ENCODE data around the gene CREB3L4. TPM values are rescaled to one million over a fixed set of nuclear protein-coding genes. Genes with fewer than 3 reads are reported as not detected.

Gene CREB3L4
- total and polyA plus RNA-seq, 2 of the 13 experiments (the other 11 are each of a cell fraction or from before 2014, with no cell fraction given), result 9.9 to 18.7 TPM

DNA sequence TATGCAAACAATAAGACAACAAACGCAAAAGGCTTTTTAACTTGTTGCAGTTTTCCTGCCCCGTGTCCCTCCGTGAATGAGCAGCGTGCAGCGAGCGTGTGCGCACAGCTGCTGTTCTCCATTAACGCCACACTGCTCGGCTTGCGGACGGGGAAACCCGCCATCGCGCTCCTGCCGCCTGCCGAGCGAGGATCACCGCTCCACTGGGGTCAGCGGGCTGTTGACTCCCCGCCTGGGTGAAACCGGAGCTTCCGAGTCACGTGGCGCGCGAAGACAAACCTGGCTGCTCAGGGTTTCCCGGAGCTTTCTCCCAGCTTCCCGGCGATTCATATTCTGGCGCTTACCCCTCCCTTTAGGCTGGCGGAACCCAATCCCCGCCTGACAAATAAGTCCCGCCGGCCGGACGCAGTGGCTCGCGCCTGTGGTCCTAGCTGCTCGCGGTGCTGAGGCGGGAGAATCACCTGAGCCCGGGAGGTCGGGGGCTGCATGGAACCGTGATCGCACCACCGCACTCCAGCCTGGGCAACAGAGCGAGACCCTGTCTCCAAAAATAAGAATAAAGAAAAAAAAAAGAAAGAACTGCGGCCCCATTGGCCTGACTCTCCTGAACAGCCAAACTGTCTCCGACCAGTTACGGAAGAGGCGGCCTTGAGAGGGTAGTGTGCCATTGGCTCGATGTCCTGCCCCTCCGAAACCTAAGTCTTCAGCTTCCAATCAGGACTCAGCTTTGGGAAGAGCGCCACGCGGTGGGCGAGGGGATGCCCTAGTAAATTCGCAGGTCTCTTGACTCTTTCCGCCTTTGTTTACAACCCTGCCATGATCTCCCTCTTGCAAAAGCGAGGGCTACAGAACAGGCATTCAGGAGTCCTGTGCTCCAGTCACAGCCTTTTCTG, at the start of gene CREB3L4 (continued):
- TF ChIP-seq, protein P1, sequence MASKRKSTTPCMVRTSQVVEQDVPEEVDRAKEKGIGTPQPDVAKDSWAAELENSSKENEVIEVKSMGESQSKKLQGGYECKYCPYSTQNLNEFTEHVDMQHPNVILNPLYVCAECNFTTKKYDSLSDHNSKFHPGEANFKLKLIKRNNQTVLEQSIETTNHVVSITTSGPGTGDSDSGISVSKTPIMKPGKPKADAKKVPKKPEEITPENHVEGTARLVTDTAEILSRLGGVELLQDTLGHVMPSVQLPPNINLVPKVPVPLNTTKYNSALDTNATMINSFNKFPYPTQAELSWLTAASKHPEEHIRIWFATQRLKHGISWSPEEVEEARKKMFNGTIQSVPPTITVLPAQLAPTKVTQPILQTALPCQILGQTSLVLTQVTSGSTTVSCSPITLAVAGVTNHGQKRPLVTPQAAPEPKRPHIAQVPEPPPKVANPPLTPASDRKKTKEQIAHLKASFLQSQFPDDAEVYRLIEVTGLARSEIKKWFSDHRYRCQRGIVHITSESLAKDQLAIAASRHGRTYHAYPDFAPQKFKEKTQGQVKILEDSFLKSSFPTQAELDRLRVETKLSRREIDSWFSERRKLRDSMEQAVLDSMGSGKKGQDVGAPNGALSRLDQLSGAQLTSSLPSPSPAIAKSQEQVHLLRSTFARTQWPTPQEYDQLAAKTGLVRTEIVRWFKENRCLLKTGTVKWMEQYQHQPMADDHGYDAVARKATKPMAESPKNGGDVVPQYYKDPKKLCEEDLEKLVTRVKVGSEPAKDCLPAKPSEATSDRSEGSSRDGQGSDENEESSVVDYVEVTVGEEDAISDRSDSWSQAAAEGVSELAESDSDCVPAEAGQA (IDR thresholded peaks at IDR 0.05; ENCODE audit: low read depth), result 0 out of 2 replicates have a peak, but pooled peaks have one; percentile 34
- TF ChIP-seq, protein P1 (CRISPR knock-in tag; IDR thresholded peaks at IDR 0.05; ENCODE audit: borderline replicate concordance), result no peak
- TF ChIP-seq, protein P2, sequence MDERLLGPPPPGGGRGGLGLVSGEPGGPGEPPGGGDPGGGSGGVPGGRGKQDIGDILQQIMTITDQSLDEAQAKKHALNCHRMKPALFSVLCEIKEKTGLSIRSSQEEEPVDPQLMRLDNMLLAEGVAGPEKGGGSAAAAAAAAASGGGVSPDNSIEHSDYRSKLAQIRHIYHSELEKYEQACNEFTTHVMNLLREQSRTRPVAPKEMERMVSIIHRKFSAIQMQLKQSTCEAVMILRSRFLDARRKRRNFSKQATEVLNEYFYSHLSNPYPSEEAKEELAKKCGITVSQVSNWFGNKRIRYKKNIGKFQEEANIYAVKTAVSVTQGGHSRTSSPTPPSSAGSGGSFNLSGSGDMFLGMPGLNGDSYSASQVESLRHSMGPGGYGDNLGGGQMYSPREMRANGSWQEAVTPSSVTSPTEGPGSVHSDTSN (CRISPR knock-in tag; IDR thresholded peaks at IDR 0.05), result peak; percentile 95
- TF ChIP-seq BRCA1 (CRISPR knock-in tag; IDR thresholded peaks at IDR 0.05), result 0 out of 2 replicates have a peak, but pooled peaks have one; percentile 84
- TF ChIP-seq ZNF556 (CRISPR knock-in tag; IDR thresholded peaks at IDR 0.05; ENCODE audit: borderline replicate concordance), result peak; percentile 53; the same call in 1 of the 2 replicates
- TF ChIP-seq, protein P3, sequence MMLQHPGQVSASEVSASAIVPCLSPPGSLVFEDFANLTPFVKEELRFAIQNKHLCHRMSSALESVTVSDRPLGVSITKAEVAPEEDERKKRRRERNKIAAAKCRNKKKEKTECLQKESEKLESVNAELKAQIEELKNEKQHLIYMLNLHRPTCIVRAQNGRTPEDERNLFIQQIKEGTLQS (CRISPR knock-in tag; IDR thresholded peaks at IDR 0.05), result no peak
- TF ChIP-seq ZFY (CRISPR knock-in tag; IDR thresholded peaks at IDR 0.05), result peak; percentile 74
- TF ChIP-seq, protein P4, sequence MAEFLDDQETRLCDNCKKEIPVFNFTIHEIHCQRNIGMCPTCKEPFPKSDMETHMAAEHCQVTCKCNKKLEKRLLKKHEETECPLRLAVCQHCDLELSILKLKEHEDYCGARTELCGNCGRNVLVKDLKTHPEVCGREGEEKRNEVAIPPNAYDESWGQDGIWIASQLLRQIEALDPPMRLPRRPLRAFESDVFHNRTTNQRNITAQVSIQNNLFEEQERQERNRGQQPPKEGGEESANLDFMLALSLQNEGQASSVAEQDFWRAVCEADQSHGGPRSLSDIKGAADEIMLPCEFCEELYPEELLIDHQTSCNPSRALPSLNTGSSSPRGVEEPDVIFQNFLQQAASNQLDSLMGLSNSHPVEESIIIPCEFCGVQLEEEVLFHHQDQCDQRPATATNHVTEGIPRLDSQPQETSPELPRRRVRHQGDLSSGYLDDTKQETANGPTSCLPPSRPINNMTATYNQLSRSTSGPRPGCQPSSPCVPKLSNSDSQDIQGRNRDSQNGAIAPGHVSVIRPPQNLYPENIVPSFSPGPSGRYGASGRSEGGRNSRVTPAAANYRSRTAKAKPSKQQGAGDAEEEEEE (CRISPR knock-in tag; IDR thresholded peaks at IDR 0.05; ENCODE audit: borderline replicate concordance), result peak; percentile 81; the same call in 1 of the 2 replicates
- peak; percentile 4; the same call in 1 of the 2 replicates for TF ChIP-seq CEBPG (CRISPR knock-in tag; IDR thresholded peaks at IDR 0.05)
- TF ChIP-seq, protein P5, sequence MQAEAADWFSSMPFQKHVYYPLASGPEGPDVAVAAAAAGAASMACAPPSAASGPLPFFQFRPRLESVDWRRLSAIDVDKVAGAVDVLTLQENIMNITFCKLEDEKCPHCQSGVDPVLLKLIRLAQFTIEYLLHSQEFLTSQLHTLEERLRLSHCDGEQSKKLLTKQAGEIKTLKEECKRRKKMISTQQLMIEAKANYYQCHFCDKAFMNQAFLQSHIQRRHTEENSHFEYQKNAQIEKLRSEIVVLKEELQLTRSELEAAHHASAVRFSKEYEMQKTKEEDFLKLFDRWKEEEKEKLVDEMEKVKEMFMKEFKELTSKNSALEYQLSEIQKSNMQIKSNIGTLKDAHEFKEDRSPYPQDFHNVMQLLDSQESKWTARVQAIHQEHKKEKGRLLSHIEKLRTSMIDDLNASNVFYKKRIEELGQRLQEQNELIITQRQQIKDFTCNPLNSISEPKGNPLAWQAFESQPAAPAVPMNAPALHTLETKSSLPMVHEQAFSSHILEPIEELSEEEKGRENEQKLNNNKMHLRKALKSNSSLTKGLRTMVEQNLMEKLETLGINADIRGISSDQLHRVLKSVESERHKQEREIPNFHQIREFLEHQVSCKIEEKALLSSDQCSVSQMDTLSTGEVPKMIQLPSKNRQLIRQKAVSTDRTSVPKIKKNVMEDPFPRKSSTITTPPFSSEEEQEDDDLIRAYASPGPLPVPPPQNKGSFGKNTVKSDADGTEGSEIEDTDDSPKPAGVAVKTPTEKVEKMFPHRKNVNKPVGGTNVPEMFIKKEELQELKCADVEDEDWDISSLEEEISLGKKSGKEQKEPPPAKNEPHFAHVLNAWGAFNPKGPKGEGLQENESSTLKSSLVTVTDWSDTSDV (CRISPR knock-in tag; IDR thresholded peaks at IDR 0.05), result no peak; the same call in 1 of the 2 replicates
- TF ChIP-seq ZBTB38 (CRISPR knock-in tag; IDR thresholded peaks at IDR 0.05), result peak; percentile 78; the same call in 1 of the 2 replicates
- no peak for TF ChIP-seq MZF1 (CRISPR knock-in tag; IDR thresholded peaks at IDR 0.05; ENCODE audit: borderline replicate concordance)
- peak; percentile 79 for TF ChIP-seq ZFX (CRISPR knock-in tag; IDR thresholded peaks at IDR 0.05; ENCODE audit: low read depth)
- TF ChIP-seq, protein P6, sequence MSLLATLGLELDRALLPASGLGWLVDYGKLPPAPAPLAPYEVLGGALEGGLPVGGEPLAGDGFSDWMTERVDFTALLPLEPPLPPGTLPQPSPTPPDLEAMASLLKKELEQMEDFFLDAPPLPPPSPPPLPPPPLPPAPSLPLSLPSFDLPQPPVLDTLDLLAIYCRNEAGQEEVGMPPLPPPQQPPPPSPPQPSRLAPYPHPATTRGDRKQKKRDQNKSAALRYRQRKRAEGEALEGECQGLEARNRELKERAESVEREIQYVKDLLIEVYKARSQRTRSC (CRISPR knock-in tag; IDR thresholded peaks at IDR 0.05; ENCODE audit: low read depth), result peak; percentile 22; the same call in 1 of the 2 replicates

All from HepG2 (cell line).